Transverse colon (tissue), 4 donors: ENCODE data around the gene DYNLL1. TPM values are rescaled to one million over a fixed set of nuclear protein-coding genes. Genes with fewer than 3 reads are reported as not detected.

ENCODE experiments used
- DNase-seq: peaks from one replicate; pipeline ENCODE4 v3.0.0-alpha.2; 2019
- H3K27ac ChIP-seq, 4 donors: fragments of 200-600 bp; sonication (generic); 2 replicates each; pipeline ENCODE4 v1.5.1; 2016 to 2018; ENCODE audit warnings: inconsistent platforms in 4 of 4
- H3K27me3 ChIP-seq: fragments of 200-600 bp; sonication (generic); 2 replicates; pipeline ENCODE4 v1.5.1; 2017; ENCODE audit warnings: inconsistent platforms
- H3K36me3 ChIP-seq, 4 donors: fragments of 200-600 bp; sonication (generic); 2 replicates each; pipeline ENCODE4 v1.5.1; 2017 to 2019; ENCODE audit warnings: inconsistent platforms in 4 of 4
- H3K4me1 ChIP-seq, 4 donors: fragments of 200-600 bp; sonication (generic); 2 replicates each; pipeline ENCODE4 v1.5.1; 2017 to 2020; ENCODE audit warnings: inconsistent platforms in 4 of 4
- H3K4me3 ChIP-seq, 4 donors: fragments of 200-600 bp; sonication (generic); 1 replicate in 1 of 4; 2 replicates in 3 of 4; pipeline versions ENCODE4 v1.5.1 to v1.6.1; 2017 to 2019; ENCODE audit warnings: inconsistent platforms in 4 of 4
- H3K9me3 ChIP-seq, 2 donors: fragments of 200-600 bp; sonication (generic); 2 replicates each; pipeline ENCODE4 v1.5.1; 2017 to 2019; ENCODE audit warnings: inconsistent platforms in 2 of 2
- EP300 ChIP-seq: sonication (generic); formaldehyde crosslinking; IDR thresholded peaks from one replicate; pipeline ENCODE4 v1.6.1; 2017; ENCODE audit warnings: antibody characterized with exemption, low read depth
- POLR2A ChIP-seq: fragments of 450-650 bp; IDR thresholded peaks from one replicate; pipeline ENCODE4 v1.6.1; 2016; ENCODE audit warnings: antibody characterized with exemption, mild to moderate bottlenecking, moderate library complexity
- POLR2AphosphoS5 ChIP-seq, 3 donors: sonication (generic); formaldehyde crosslinking; IDR thresholded peaks; one replicate each; pipeline ENCODE4 v1.6.1; 2016; ENCODE audit warnings: antibody characterized with exemption in 3 of 3
- WGBS, 2 donors: methylation state at CpG; one replicate each; pipeline ENCODE4 v1.1.5; 2018; ENCODE audit warnings: low coverage in 1 of 2; 5-methylcytosine and 5-hydroxymethylcytosine counted together
- in situ Hi-C, 4 donors: fragments of 200-750 bp; cut with MboI; loops; one replicate each; pipeline versions ENCODE4 v1.15.0 to v1.15.1; 2017; ENCODE audit warnings: low sequenced_read_pairs in 3 of 4, low pct_ligation_motif_present in 1 of 4, low pct_unique_long_range_greater_than_20kb in 1 of 4
- intact Hi-C: fragments of 100-400 bp; cut with DNase I; formaldehyde crosslinking; loops from one replicate; pipeline ENCODE4 v1.15.1; 2023; ENCODE audit warnings: low total_unique reads
- total RNA-seq, 4 donors: library from RNA; depleted of rRNA; stranded (reverse); fragments of >200 nt; gene quantifications; one replicate each; pipeline ENCODE4 v1.1.0, GENCODE V29; 2016
- TF ChIP-seq, protein P1 (sequence below), 5 experiments: fragments of 200-600 bp in 3 of 5; fragments of 450-650 bp in 2 of 5; sonication (generic) in 3 of 5; IDR thresholded peaks; 1 replicate in 2 of 5; 2 replicates in 3 of 5; pipeline ENCODE4 v1.5.1; 2016 to 2017; ENCODE audit warnings: antibody characterized with exemption in 5 of 5, inconsistent platforms in 3 of 5, mild to moderate bottlenecking in 2 of 5, moderate library complexity in 1 of 5

The DYNLL1 gene
- total RNA-seq, 4 donors from 2014 or later: 60.5 to 291 (median 190) TPM

DNA sequence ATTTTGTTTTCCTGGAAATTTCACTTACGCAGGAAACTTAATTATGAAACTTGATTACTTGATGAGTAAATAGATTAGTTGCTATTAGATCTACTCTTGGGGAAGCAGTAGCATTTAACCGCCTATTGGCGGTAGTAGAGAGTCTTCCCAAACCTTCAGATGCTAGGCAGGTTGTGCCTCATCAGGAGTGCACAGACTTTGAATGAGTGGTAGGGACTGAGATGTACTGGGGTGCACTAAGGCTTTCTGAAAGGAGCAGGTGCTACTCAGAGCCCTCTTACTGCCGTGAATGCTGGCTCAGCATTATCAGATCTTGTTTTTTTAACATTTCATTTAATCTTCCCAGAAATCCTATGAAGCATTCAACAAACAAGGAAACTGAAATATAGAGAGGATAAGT, 41.9 kb upstream of the DYNLL1 start:
- intact Hi-C loops: no loop called here
- peaks cover 0 to 17% (median 7%) of the 10 kb centered on the region in 4 donors for H3K36me3 ChIP-seq
- TF ChIP-seq POLR2AphosphoS5 (IDR thresholded peaks at IDR 0.05) (no peak), POLR2A (no peak), EP300 (no peak)
- TF ChIP-seq, protein P1, sequence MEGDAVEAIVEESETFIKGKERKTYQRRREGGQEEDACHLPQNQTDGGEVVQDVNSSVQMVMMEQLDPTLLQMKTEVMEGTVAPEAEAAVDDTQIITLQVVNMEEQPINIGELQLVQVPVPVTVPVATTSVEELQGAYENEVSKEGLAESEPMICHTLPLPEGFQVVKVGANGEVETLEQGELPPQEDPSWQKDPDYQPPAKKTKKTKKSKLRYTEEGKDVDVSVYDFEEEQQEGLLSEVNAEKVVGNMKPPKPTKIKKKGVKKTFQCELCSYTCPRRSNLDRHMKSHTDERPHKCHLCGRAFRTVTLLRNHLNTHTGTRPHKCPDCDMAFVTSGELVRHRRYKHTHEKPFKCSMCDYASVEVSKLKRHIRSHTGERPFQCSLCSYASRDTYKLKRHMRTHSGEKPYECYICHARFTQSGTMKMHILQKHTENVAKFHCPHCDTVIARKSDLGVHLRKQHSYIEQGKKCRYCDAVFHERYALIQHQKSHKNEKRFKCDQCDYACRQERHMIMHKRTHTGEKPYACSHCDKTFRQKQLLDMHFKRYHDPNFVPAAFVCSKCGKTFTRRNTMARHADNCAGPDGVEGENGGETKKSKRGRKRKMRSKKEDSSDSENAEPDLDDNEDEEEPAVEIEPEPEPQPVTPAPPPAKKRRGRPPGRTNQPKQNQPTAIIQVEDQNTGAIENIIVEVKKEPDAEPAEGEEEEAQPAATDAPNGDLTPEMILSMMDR (IDR thresholded peaks at IDR 0.05): peak; percentile 36 to 56 (median 54)
- no peaks in the 10 kb centered on the region for H3K27me3 ChIP-seq
- H3K27ac ChIP-seq: no peak overlapping the region
- no peaks in the 10 kb centered on the region for H3K4me1 ChIP-seq
- 50 to 80% methylated on average over 3 to 4 of the region's 4 CpGs for WGBS, 2 donors
- in situ Hi-C loops: no loop called here
- H3K9me3 ChIP-seq: no peaks in the 10 kb centered on the region
- no peak overlapping the region for H3K4me3 ChIP-seq
- DNase-seq: no peak

DNA sequence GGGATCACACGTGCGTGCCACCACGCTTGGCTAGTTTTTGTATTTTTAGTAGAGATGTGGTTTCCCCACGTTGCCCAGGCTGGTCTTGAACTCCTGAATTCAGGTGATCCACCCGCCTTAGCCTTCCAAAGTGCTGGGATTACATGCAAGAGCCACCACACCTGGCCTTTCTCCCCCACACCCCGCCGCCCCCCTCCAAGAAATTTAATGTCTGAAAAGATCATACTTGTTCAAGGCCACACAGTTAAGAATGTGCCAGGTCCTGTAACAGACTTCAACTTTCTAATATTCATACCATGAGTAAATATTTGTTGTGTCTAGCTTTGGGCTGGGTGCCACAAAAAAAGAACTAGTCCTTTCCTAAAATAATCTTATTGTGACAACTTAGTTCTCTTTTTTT, 40.6 kb upstream of the DYNLL1 start:
- in situ Hi-C loops: no loop called here
- no peaks in the 10 kb centered on the region for H3K27me3 ChIP-seq
- H3K36me3 ChIP-seq: peaks cover 0 to 26% (median 12%) of the 10 kb centered on the region in 4 donors
- intact Hi-C loops: no loop called here
- no peaks in the 10 kb centered on the region for H3K9me3 ChIP-seq
- H3K4me1 ChIP-seq: no peaks in the 10 kb centered on the region
- TF ChIP-seq, protein P1 (IDR thresholded peaks at IDR 0.05): no peak
- TF ChIP-seq POLR2A (no peak), EP300 (no peak), POLR2AphosphoS5 (IDR thresholded peaks at IDR 0.05) (no peak)
- H3K4me3 ChIP-seq: no peak overlapping the region
- H3K27ac ChIP-seq: no peak overlapping the region
- WGBS, 2 donors: 88% methylated on average over 7 of the region's 7 CpGs; no CpG with 5 or more reads in 1 of the 2 donors
- no peak for DNase-seq

DNA sequence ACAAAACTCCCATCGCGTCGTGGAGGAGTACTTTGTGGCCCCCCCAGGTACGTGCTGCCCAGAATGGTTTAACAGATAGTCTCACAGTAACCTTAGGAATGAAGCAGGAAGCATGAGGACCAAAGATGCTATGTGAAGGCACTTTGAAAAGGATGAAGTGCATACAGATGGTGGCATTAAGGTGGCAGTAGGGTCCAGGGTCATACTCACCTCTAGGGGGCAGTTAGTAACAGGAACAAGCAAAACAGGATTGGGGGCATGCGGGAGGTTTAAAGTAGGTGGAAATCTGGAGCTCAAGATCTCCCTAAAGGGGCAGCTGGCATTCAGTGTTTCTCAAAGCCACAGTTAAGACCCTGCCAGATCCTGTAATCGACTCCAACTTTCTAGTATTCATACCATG, 38.8 kb upstream of the DYNLL1 start:
- Histone ChIP-seq H3K27ac (no peak overlapping the region), H3K4me1 (no peaks in the 10 kb centered on the region), H3K36me3 (peaks cover 0 to 35% (median 17%) of the 10 kb centered on the region in 4 donors), H3K27me3 (no peaks in the 10 kb centered on the region), H3K9me3 (no peaks in the 10 kb centered on the region), H3K4me3 (no peak overlapping the region)
- no peak for DNase-seq
- in situ Hi-C loops: no loop called here
- intact Hi-C loops: no loop called here
- TF ChIP-seq, protein P1 (IDR thresholded peaks at IDR 0.05): peak in 1 of 5 experiments; percentile 3
- TF ChIP-seq POLR2A: no peak
- peak in 1 of 3 donors; percentile 8 for TF ChIP-seq POLR2AphosphoS5 (IDR thresholded peaks at IDR 0.05)
- 65 to 81% methylated on average over 2 to 6 of the region's 6 CpGs for WGBS, 2 donors

DNA sequence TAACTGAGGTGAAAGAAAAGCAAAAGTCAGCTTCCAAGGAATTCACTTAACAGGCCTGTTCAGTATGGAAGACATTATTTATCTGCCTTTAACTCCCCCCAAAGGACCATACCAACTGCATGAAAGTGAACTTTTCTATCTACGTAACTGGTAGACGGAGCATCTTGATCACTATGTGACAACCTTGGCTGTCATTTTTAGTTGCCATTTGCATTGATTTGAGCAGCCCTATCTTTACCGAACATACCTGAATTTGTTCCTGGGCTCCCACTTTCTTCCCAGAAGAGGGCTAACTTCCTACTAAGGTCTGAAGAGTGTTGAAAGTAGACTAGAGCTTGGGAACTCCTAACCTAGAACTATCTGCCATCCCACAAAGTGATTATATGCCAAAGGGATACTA, 35.8 kb upstream of the DYNLL1 start:
- TF ChIP-seq EP300: no peak
- TF ChIP-seq, protein P1 (IDR thresholded peaks at IDR 0.05): no peak
- TF ChIP-seq POLR2A: no peak
- no peak for TF ChIP-seq POLR2AphosphoS5 (IDR thresholded peaks at IDR 0.05)
- intact Hi-C loops: no loop called here
- Histone ChIP-seq H3K4me1 (no peaks in the 10 kb centered on the region), H3K36me3 (peaks cover 0 to 65% (median 33%) of the 10 kb centered on the region in 4 donors), H3K27me3 (no peaks in the 10 kb centered on the region), H3K9me3 (no peaks in the 10 kb centered on the region), H3K27ac (no peak overlapping the region), H3K4me3 (no peak overlapping the region)
- no peak for DNase-seq
- WGBS, 2 donors: 95 to 100% methylated on average over 2 to 3 of the region's 3 CpGs
- in situ Hi-C loops: no loop called here
